ENCODE results near the gene KCTD18.

Gene KCTD18

GRCh38 chr2:200509612-200510433 lies at the start of gene KCTD18:
Gene KCTD18 (minus strand): TSS chr2:200510068. CDS start chr2:200507016, 3,052 bp downstream.
- peak; percentile 76 for DNase-seq (ENCODE audit: low read depth)

GRCh38 chr2:200540793-200541192 lies 30.9 kb upstream of the KCTD18 start:
- DNase-seq (ENCODE audit: low read depth): no peak

- no peak for DNase-seq (ENCODE audit: low read depth)
Measured at GRCh38 chr2:200538139-200538538, 28.3 kb upstream of the KCTD18 start.

- DNase-seq (ENCODE audit: low read depth): no peak
Measured at GRCh38 chr2:200534572-200534971, 24.7 kb upstream of the KCTD18 start.

- no peak for DNase-seq (ENCODE audit: low read depth)
Measured at GRCh38 chr2:200533754-200534153, 23.9 kb upstream of the KCTD18 start.

GRCh38 chr2:200528228-200528627 lies 18.4 kb upstream of the KCTD18 start:
- DNase-seq (ENCODE audit: low read depth): no peak

GRCh38 chr2:200525882-200526651 lies 16.2 kb upstream of the KCTD18 start, which contains the start of gene SGO2:
Gene SGO2 (plus strand): TSS chr2:200526207. CDS start chr2:200532976, 6,769 bp downstream.
- DNase-seq (ENCODE audit: low read depth): peak; percentile 83

GRCh38 chr2:200525551-200525881 lies 15.6 kb upstream of the KCTD18 start:
- DNase-seq (ENCODE audit: low read depth): no peak

- no peak for DNase-seq (ENCODE audit: low read depth)
Measured at GRCh38 chr2:200525066-200525465, 15.2 kb upstream of the KCTD18 start.

- no peak for DNase-seq (ENCODE audit: low read depth)
Measured at GRCh38 chr2:200523604-200524003, 13.7 kb upstream of the KCTD18 start.

- DNase-seq (ENCODE audit: low read depth): no peak
Measured at GRCh38 chr2:200523158-200523557, 13.3 kb upstream of the KCTD18 start.

GRCh38 chr2:200515155-200515554 lies 5.3 kb upstream of the KCTD18 start:
- DNase-seq (ENCODE audit: low read depth): no peak

- no peak for DNase-seq (ENCODE audit: low read depth)
Measured at GRCh38 chr2:200509235-200509611, 645 bp downstream of the KCTD18 start.

- DNase-seq (ENCODE audit: low read depth): no peak
Measured at GRCh38 chr2:200507179-200507578, 2.7 kb downstream of the KCTD18 start.

GRCh38 chr2:200506679-200507078 lies 3.2 kb downstream of the KCTD18 start:
- no peak for DNase-seq (ENCODE audit: low read depth)

GRCh38 chr2:200502196-200502595 lies 7.7 kb downstream of the KCTD18 start:
- no peak for DNase-seq (ENCODE audit: low read depth)

- DNase-seq (ENCODE audit: low read depth): no peak
Measured at GRCh38 chr2:200498402-200499162, 11.3 kb downstream of the KCTD18 start.

- no peak for DNase-seq (ENCODE audit: low read depth)
Measured at GRCh38 chr2:200496696-200497095, 13.2 kb downstream of the KCTD18 start.

- no peak for DNase-seq (ENCODE audit: low read depth)
Measured at GRCh38 chr2:200494048-200494447, 15.8 kb downstream of the KCTD18 start.

GRCh38 chr2:200492656-200493055 lies 17.2 kb downstream of the KCTD18 start:
- no peak for DNase-seq (ENCODE audit: low read depth)

GRCh38 chr2:200490001-200490400 lies 19.9 kb downstream of the KCTD18 start:
- no peak for DNase-seq (ENCODE audit: low read depth)

GRCh38 chr2:200488169-200488568 lies 21.7 kb downstream of the KCTD18 start:
- no peak for DNase-seq (ENCODE audit: low read depth)

- no peak for DNase-seq (ENCODE audit: low read depth)
Measured at GRCh38 chr2:200486529-200486928, 23.3 kb downstream of the KCTD18 start.
